A673 (cell line): Measurements from ENCODE around the gene PHF10. TPM values are rescaled to one million over a fixed set of nuclear protein-coding genes. Genes with fewer than 3 reads are reported as not detected.

Source experiments
- BruUV-seq: library from RNA; stranded (reverse); fragments of 400-500 nt; replicated peaks from 2 replicates; lab custom pipeline; 2021; lab: Mats Ljungman, UMichigan
- CTCF ChIA-PET: fragments of 300-600 bp; sonication (Branson Sonifier 250); formaldehyde crosslinking; loops from one replicate; lab custom pipeline; 2022; ENCODE audit warnings: antibody characterized with exemption; lab: Charles Lee
- POLR2A ChIA-PET: fragments of 300-600 bp; sonication (Branson Sonifier 250); formaldehyde crosslinking; loops from one replicate; lab custom pipeline; 2022; ENCODE audit warnings: antibody characterized with exemption; ENCODE audit not compliant: low non-redundant PET; lab: Charles Lee
- DNase-seq: peaks from one replicate; pipeline ENCODE4 v3.0.0-alpha.2; 2015; ENCODE audit warnings: low spot score
- H3K27ac ChIP-seq: fragments of 200-600 bp; sonication (generic); 2 replicates; pipeline ENCODE4 v1.5.1; 2016; ENCODE audit warnings: mixed run types, low read depth, mild to moderate bottlenecking, mixed read lengths, antibody characterized with exemption, low read length; ENCODE audit not compliant: poor library complexity, severe bottlenecking
- H3K27me3 ChIP-seq: fragments of 200-600 bp; sonication (generic); replicated peaks from 2 replicates; pipeline ENCODE4 v1.6.1; 2017; ENCODE audit warnings: mixed run types, low read depth, mild to moderate bottlenecking, mixed read lengths, antibody characterized with exemption, low read length; ENCODE audit not compliant: insufficient read depth, poor library complexity
- H3K36me3 ChIP-seq: fragments of 200-600 bp; sonication (generic); 2 replicates; pipeline ENCODE4 v1.6.1; 2016; ENCODE audit warnings: mixed run types, mild to moderate bottlenecking, mixed read lengths, antibody characterized with exemption, low read length; ENCODE audit not compliant: insufficient read depth, poor library complexity, severe bottlenecking
- H3K4me1 ChIP-seq: fragments of 200-600 bp; sonication (generic); 2 replicates; pipeline ENCODE4 v1.6.1; 2017; ENCODE audit warnings: mixed run types, mild to moderate bottlenecking, mixed read lengths, antibody characterized with exemption, low read length; ENCODE audit not compliant: insufficient read depth, poor library complexity, severe bottlenecking
- H3K4me3 ChIP-seq: fragments of 200-600 bp; sonication (generic); 2 replicates; pipeline ENCODE4 v1.5.1; 2016; ENCODE audit warnings: low read depth, mixed run types, mild to moderate bottlenecking, mixed read lengths, low read length; ENCODE audit not compliant: poor library complexity, severe bottlenecking
- H3K9me3 ChIP-seq: fragments of 200-600 bp; sonication (generic); 2 replicates; pipeline ENCODE4 v1.6.1; 2016; ENCODE audit warnings: mixed run types, low read depth, mild to moderate bottlenecking, mixed read lengths, antibody characterized with exemption, low read length; ENCODE audit not compliant: poor library complexity, severe bottlenecking
- EZH2 ChIP-seq: fragments of 200-600 bp; sonication (generic); IDR thresholded peaks from 2 replicates; pipeline ENCODE4 v1.6.1; 2017; ENCODE audit warnings: borderline replicate concordance, low read depth, mild to moderate bottlenecking, mixed read lengths, antibody characterized with exemption, low read length; ENCODE audit not compliant: poor library complexity, severe bottlenecking
- intact Hi-C: fragments of 100-400 bp; cut with micrococcal nuclease; formaldehyde crosslinking; loops from one replicate; pipeline ENCODE4 v1.10.0; 2022; ENCODE audit not compliant: unreplicated experiment
- total RNA-seq: library from RNA; stranded (reverse); gene quantifications from 2 replicates; pipeline ENCODE4 v1.2.3, GENCODE V29; 2021
- TF ChIP-seq, protein P1 (sequence below): fragments of 300-800, 200-600 bp; sonication (generic); conservative IDR thresholded peaks from 2 replicates; pipeline ENCODE4 v1.5.1; 2017; ENCODE audit warnings: low read depth, mild to moderate bottlenecking, antibody characterized with exemption, low read length, moderate library complexity, mixed read lengths

The PHF10 gene
- total RNA-seq, 1 experiment from 2014 or later: 61.4 TPM

DNA sequence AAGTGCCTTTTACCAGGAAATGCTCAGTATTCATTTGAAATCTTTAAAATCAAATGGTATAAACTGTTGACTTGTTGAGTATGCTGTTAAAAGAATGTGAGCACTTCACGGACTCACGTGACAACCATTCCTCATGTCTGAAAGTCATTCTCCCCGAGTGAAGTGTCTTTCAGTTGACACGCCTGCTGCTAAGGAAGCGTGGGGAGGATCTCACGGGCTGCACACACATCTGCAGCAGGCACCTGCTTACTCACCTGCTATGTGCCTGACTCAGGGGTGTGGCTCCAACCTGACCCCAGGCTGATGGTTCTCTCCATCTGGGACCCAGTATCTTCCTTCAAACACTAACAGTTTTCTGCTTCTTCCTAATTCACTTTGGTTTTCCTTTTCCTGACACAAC is 55.2 kb downstream of the PHF10 start:
- intact Hi-C loops: no loop called here
- no peaks in the 10 kb centered on the region for H3K9me3 ChIP-seq
- ChIA-PET CTCF (no interaction called here), POLR2A (interaction anchor here (0.7 kb wide), 1 partner anchor 349 kb away, joined by 3 read pairs; no protein-coding TSS in a partner anchor)
- TF ChIP-seq, protein P1, sequence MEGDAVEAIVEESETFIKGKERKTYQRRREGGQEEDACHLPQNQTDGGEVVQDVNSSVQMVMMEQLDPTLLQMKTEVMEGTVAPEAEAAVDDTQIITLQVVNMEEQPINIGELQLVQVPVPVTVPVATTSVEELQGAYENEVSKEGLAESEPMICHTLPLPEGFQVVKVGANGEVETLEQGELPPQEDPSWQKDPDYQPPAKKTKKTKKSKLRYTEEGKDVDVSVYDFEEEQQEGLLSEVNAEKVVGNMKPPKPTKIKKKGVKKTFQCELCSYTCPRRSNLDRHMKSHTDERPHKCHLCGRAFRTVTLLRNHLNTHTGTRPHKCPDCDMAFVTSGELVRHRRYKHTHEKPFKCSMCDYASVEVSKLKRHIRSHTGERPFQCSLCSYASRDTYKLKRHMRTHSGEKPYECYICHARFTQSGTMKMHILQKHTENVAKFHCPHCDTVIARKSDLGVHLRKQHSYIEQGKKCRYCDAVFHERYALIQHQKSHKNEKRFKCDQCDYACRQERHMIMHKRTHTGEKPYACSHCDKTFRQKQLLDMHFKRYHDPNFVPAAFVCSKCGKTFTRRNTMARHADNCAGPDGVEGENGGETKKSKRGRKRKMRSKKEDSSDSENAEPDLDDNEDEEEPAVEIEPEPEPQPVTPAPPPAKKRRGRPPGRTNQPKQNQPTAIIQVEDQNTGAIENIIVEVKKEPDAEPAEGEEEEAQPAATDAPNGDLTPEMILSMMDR: no peak
- no peaks in the 10 kb centered on the region for H3K4me1 ChIP-seq
- H3K36me3 ChIP-seq: peaks cover 19% of the 10 kb centered on the region
- no peak for DNase-seq
- H3K27ac ChIP-seq: no peak overlapping the region
- H3K27me3 ChIP-seq: no peaks in the 10 kb centered on the region
- BruUV-seq: TSS peak; percentile 29
- no peak overlapping the region for H3K4me3 ChIP-seq

DNA sequence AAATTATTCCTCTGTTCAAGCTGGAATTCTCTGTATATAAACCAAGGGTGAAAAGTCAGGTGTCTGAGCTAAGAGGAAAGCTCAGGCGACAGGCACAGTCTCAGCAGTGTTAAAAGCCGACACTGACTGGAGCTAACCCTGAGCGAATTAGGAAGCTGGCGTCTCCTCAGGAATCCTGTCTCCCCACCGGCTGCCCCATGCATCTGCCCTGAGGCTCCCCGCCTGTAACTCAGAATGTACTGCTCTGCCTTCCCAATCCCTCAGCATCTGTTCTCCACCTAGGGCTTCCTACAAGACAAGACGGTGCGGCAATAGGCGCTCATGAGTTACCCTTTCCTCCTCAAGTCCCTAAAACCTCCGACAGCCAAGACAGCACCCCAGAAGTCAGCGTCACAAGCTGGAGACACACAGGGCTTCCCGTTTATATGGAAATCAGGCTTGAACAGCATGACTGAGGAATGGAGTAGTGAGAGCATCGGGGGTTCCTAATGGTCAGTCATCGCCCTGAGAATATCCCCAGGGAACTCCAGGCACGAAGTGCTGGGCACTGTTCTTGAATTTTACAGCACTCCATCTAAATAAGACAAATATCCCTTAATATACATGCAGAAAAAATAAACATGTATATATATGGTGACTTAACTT is 56.0 kb downstream of the PHF10 start:
- TF ChIP-seq, protein P1: no peak
- TF ChIP-seq EZH2: no peak
- Histone ChIP-seq H3K27ac (no peak overlapping the region), H3K4me3 (no peak overlapping the region), H3K9me3 (no peaks in the 10 kb centered on the region), H3K27me3 (no peaks in the 10 kb centered on the region), H3K4me1 (no peaks in the 10 kb centered on the region), H3K36me3 (peaks cover 25% of the 10 kb centered on the region)
- no TSS peak for BruUV-seq
- ChIA-PET POLR2A (no interaction called here), CTCF (no interaction called here)
- no peak for DNase-seq
- intact Hi-C loops: no loop called here

DNA sequence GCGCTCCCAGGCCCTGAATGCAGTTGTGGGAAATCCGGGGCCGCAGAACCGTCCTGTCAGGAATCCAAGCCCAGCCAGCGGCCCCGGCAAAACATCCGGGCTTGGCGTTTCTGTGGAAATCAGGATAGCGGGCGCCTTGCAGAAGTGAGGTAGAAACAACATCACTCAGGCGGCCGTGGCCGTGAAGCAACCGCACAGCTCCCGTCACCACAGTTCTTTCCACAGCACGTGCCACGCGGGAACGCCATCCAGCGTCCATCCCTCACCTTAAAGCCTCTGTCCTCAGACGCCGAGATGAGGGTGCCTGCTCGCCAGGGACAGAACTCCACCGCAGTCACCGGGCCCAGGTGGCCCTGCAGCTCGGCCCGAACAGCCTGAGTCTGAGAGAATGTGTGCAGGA is 56.6 kb downstream of the PHF10 start:
- no TSS peak for BruUV-seq
- no peak for DNase-seq
- no peak for TF ChIP-seq EZH2
- TF ChIP-seq, protein P1: no peak
- no peak overlapping the region for H3K27ac ChIP-seq
- H3K36me3 ChIP-seq: peaks cover 25% of the 10 kb centered on the region
- no peaks in the 10 kb centered on the region for H3K4me1 ChIP-seq
- no peaks in the 10 kb centered on the region for H3K27me3 ChIP-seq
- ChIA-PET CTCF (no interaction called here), POLR2A (no interaction called here)
- no peaks in the 10 kb centered on the region for H3K9me3 ChIP-seq
- intact Hi-C loops: no loop called here
- no peak overlapping the region for H3K4me3 ChIP-seq
